ENCODE measurements around the gene ARHGEF4.

ARHGEF4 gene

GRCh38 chr2:130823886-130824491 lies 12.7 kb upstream of the ARHGEF4 start:
- peak; percentile 66 for DNase-seq (ENCODE audit: low read depth)
- TF ChIP-seq CTCF (IDR thresholded peaks at IDR 0.05; ENCODE audit: insufficient read depth, low read depth, low read length, missing control alignments) = no peak
- no peak overlapping the region for H3K4me3 ChIP-seq (ENCODE audit: low read depth, low read length)

- H3K4me3 ChIP-seq (ENCODE audit: low read depth, low read length) = no peak overlapping the region
- TF ChIP-seq CTCF (IDR thresholded peaks at IDR 0.05; ENCODE audit: insufficient read depth, low read depth, low read length, missing control alignments) = no peak
- peak; percentile 86 for DNase-seq (ENCODE audit: low read depth)
Measured at GRCh38 chr2:130824492-130825061, 12.1 kb upstream of the ARHGEF4 start.

- no peak for TF ChIP-seq CTCF (IDR thresholded peaks at IDR 0.05; ENCODE audit: insufficient read depth, low read depth, low read length, missing control alignments)
- no peak overlapping the region for H3K4me3 ChIP-seq (ENCODE audit: low read depth, low read length)
- no peak for DNase-seq (ENCODE audit: low read depth)
Measured at GRCh38 chr2:130825231-130825965, 11.3 kb upstream of the ARHGEF4 start.

GRCh38 chr2:130825966-130826253 lies 10.8 kb upstream of the ARHGEF4 start:
- TF ChIP-seq CTCF (IDR thresholded peaks at IDR 0.05; ENCODE audit: insufficient read depth, low read depth, low read length, missing control alignments) = no peak
- DNase-seq (ENCODE audit: low read depth) = no peak
- H3K4me3 ChIP-seq (ENCODE audit: low read depth, low read length) = no peak overlapping the region

GRCh38 chr2:130826419-130826818 lies 10.3 kb upstream of the ARHGEF4 start:
- no peak for DNase-seq (ENCODE audit: low read depth)
- no peak overlapping the region for H3K4me3 ChIP-seq (ENCODE audit: low read depth, low read length)
- no peak for TF ChIP-seq CTCF (IDR thresholded peaks at IDR 0.05; ENCODE audit: insufficient read depth, low read depth, low read length, missing control alignments)

GRCh38 chr2:130826821-130827501 lies 9.8 kb upstream of the ARHGEF4 start:
- no peak for DNase-seq (ENCODE audit: low read depth)
- no peak overlapping the region for H3K4me3 ChIP-seq (ENCODE audit: low read depth, low read length)
- no peak for TF ChIP-seq CTCF (IDR thresholded peaks at IDR 0.05; ENCODE audit: insufficient read depth, low read depth, low read length, missing control alignments)
